HK-2 (cell line): Measurements from ENCODE around the gene SEMA4C.
"Not testable (repeated sequence)": the region's sequence is repeated elsewhere in the genome, so short reads cannot be mapped to it uniquely, and the experiment has no call there.

ENCODE experiments used
- DNase-seq: peaks from one replicate; pipeline ENCODE4 v3.0.0-alpha.2; 2018; ENCODE audit not compliant: unreplicated experiment

Gene SEMA4C

GRCh38 chr2:96866586-96866985 lies 3.3 kb downstream of the SEMA4C start:
- DNase-seq = no peak

- DNase-seq = no peak
Observed at GRCh38 chr2:96866149-96866548, 3.7 kb downstream of the SEMA4C start.

GRCh38 chr2:96865654-96866053 lies 4.2 kb downstream of the SEMA4C start:
- DNase-seq = no peak

- DNase-seq = no peak
Observed at GRCh38 chr2:96864343-96865091, 5.4 kb downstream of the SEMA4C start.

GRCh38 chr2:96863575-96864342 lies 6.1 kb downstream of the SEMA4C start:
- DNase-seq = no peak

GRCh38 chr2:96863056-96863455 lies 6.8 kb downstream of the SEMA4C start:
- DNase-seq = not testable (repeated sequence)

GRCh38 chr2:96861074-96861473 lies 8.8 kb downstream of the SEMA4C start:
- DNase-seq = no peak

- no peak for DNase-seq
Observed at GRCh38 chr2:96860065-96861029, 9.5 kb downstream of the SEMA4C start.

GRCh38 chr2:96859681-96860064 lies 10.2 kb downstream of the SEMA4C start:
- DNase-seq = no peak

GRCh38 chr2:96859099-96859649 lies 10.7 kb downstream of the SEMA4C start:
- no peak for DNase-seq

- DNase-seq = peak; percentile 99
Observed at GRCh38 chr2:96857667-96858372, 12.1 kb downstream of the SEMA4C start, which contains the start of gene ANKRD39. TSS of gene ANKRD39 (minus strand) at chr2:96858016. CDS start at chr2:96857987, 29 bp downstream.

GRCh38 chr2:96856776-96857666 lies 12.9 kb downstream of the SEMA4C start:
- peak; percentile 42 for DNase-seq

- DNase-seq = no peak
Observed at GRCh38 chr2:96853321-96853720, 16.6 kb downstream of the SEMA4C start.

- no peak for DNase-seq
Observed at GRCh38 chr2:96852667-96853066, 17.2 kb downstream of the SEMA4C start.

- no peak for DNase-seq
Observed at GRCh38 chr2:96848264-96848663, 21.6 kb downstream of the SEMA4C start.

GRCh38 chr2:96847586-96847985 lies 22.3 kb downstream of the SEMA4C start:
- no peak for DNase-seq

- DNase-seq = no peak
Observed at GRCh38 chr2:96846825-96847224, 23.1 kb downstream of the SEMA4C start.

- no peak for DNase-seq
Observed at GRCh38 chr2:96844405-96844808, 25.5 kb downstream of the SEMA4C start.

GRCh38 chr2:96843538-96844268 lies 26.2 kb downstream of the SEMA4C start, which contains the start of gene ANKRD23:
TSS of gene ANKRD23 (minus strand) at chr2:96844021. CDS start at chr2:96843992, 29 bp downstream.
- no peak for DNase-seq
